IPS-NIHi7 (cell line): ENCODE measurements around the gene ARHGAP40.

ENCODE experiments used
- DNase-seq: peaks from one replicate; pipeline ENCODE4 v3.0.0; 2012; ENCODE audit warnings: mixed read lengths; ENCODE audit errors: extremely low spot score

Gene ARHGAP40

GRCh38 chr20:38601216-38602184, at the start of gene ARHGAP40:
ARHGAP40 (plus strand) TSS chr20:38601809.
- DNase-seq = peak; percentile 74

GRCh38 chr20:38554986-38555385, 46.6 kb upstream of the ARHGAP40 start:
- no peak for DNase-seq

- no peak for DNase-seq
These were observed 46.2 kb upstream of the ARHGAP40 start for GRCh38 chr20:38555395-38555794.

GRCh38 chr20:38557174-38557573, 44.4 kb upstream of the ARHGAP40 start:
- DNase-seq = no peak

GRCh38 chr20:38558596-38559360, 42.8 kb upstream of the ARHGAP40 start:
- no peak for DNase-seq

- no peak for DNase-seq
These were observed 41.8 kb upstream of the ARHGAP40 start for GRCh38 chr20:38559764-38560163.

- DNase-seq = no peak
These were observed 37.7 kb upstream of the ARHGAP40 start for GRCh38 chr20:38563802-38564431.

- DNase-seq = no peak
These were observed 36.9 kb upstream of the ARHGAP40 start for GRCh38 chr20:38564680-38565079.

GRCh38 chr20:38566036-38566598, 35.5 kb upstream of the ARHGAP40 start:
- DNase-seq = no peak

GRCh38 chr20:38569747-38570525, 31.7 kb upstream of the ARHGAP40 start:
- DNase-seq = no peak

GRCh38 chr20:38573413-38573812, 28.2 kb upstream of the ARHGAP40 start:
- no peak for DNase-seq

- DNase-seq = no peak
These were observed 22.2 kb upstream of the ARHGAP40 start for GRCh38 chr20:38579219-38579910.

GRCh38 chr20:38579921-38580320, 21.7 kb upstream of the ARHGAP40 start:
- DNase-seq = no peak

GRCh38 chr20:38581013-38581412, 20.6 kb upstream of the ARHGAP40 start, which contains the start of gene ADIG:
ADIG (plus strand) TSS chr20:38581197; CDS start chr20:38581251, 54 bp downstream.
- DNase-seq = no peak

- DNase-seq = no peak
These were observed 19.7 kb upstream of the ARHGAP40 start for GRCh38 chr20:38581830-38582358.

GRCh38 chr20:38583306-38583705, 18.3 kb upstream of the ARHGAP40 start:
- DNase-seq = no peak

- DNase-seq = no peak
These were observed 17.4 kb upstream of the ARHGAP40 start for GRCh38 chr20:38584099-38584763.

GRCh38 chr20:38585404-38586180, 16.0 kb upstream of the ARHGAP40 start:
- DNase-seq = no peak

- DNase-seq = no peak
These were observed 15.5 kb upstream of the ARHGAP40 start for GRCh38 chr20:38586181-38586525.
